Jurkat, Clone E6-1 (cell line): ENCODE results near the gene JAKMIP2.
A peak's percentile ranks its signal among the peaks of the same experiment; 100 is the strongest.
"Not testable (repeated sequence)": the region's sequence is repeated elsewhere in the genome, so short reads cannot be mapped to it uniquely, and the experiment has no call there.

Experiments used
- DNase-seq: peaks from one replicate; pipeline ENCODE4 v3.0.0-alpha.2; 2011; ENCODE audit warnings: low read depth, low spot score
- H3K4me3 ChIP-seq: 2 replicates; pipeline ENCODE4 v1.5.1; 2011; ENCODE audit warnings: mild to moderate bottlenecking, low read length, control low read depth, moderate library complexity

JAKMIP2 gene

DNA sequence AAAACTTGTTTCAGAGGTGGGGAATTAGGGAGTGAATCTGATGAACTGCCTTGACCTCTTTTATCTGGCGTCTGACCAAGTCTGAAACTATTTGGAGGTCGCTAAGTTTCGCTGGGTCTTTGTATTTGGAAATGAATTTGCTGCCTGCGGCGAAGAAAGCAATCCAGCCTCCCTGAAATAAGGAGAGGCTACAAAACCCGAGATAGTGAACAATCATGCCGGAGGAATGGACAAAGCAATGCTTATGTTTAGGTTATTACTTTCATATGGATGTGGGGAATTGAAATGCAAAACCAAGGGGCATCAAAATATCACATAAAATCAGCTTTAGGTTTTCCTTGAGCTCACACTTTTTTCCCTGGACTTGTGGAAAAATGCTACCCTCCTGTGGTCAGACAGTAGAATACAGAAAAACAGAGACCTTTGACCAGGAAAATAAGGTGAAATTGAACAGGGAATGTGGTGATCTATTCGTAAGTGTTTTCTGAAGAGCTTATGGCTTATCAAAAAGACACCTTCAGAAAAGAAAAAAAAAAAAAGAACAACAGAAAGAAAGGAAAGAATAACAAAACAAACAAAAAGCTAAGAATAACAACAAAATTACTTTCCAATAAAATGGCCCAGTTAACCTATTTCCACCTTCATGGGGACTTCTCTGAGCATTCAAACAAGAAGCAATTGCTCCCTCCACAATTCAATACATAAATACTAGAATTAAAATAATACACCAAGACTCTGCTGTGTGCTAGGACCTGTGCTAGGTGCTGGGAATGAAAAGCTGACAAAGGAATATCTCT, 204.1 kb downstream of the JAKMIP2 start:
- no peak overlapping the region for H3K4me3 ChIP-seq
- peak; percentile 22 for DNase-seq

DNA sequence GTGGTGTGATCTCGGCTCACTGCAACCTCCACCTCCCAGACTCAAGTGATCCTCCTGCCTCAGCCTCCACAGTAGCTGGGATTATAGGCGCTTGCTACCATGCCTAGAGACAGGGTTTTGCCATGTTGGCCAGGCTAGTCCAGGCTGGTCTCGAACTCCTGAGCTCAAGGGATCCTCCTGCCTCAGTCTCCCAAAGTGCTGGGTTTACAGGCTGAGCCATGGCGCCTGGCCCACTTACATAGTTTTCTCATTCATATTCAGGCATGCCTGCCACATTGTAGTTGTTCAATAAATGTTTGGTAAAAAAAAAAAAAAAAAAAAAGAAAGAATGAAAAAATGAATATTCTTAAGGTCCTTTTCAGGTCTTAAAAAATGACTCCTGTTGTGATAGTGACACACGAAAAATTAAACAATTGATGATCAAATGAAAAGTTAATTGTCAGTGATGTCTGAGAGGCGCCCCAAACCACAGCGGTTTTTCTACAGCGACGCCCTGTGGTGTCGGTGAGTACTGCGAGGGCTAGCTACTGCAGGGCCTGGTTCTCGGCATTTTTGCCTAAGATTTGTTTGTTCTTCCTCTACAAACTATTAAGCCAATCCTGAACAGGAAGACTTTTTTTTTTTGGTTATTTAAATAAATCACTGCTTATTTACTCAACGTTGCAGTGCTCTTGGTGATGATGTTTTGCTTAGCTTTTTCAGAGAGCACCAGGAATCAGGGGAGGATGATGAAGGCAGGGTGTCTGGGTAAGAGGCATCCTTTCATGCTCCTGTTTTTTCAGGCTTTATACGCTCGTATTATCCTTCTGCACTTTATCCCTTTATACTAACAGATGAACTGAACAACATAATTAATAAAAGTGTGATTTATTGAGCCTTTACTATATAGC, 205.6 kb downstream of the JAKMIP2 start:
- peak; percentile 25 for DNase-seq
- no peak overlapping the region for H3K4me3 ChIP-seq

DNA sequence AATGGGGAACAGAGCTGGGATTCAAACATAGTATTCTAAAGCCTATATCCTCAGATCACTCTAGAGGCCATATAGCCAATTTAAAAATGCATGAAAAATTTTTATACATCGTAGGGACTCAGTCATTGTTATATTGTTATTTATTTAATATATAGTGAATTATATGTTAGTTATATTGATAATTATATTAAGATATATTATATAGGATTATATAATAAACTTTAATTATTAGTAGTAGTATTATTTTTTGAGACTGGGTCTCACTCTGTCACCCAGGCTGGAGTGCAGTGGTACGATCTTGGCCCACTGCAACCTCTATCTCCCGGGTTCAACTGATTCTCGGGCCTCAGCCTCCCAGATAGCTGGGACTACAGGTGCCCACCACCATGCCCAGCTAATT, 206.9 kb downstream of the JAKMIP2 start:
- DNase-seq = no peak

DNA sequence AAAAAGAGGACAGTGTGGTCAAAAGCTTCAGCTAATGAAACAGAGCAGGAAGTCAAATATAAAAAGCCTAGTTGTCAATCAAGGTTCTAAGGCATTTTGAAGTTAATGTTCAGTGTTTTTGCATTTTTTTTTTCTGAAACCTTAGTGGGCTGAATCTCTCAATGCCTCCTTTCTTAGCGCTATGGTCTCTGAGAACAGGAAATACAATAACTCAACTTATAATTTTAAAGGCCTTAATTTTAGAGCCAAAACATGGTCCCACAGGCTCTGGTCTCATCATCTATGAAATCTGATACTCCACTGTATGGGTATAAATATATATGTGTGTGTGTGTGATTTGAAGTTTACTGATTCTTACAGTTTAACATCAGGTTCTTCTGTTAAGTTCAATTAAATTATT, 209.3 kb downstream of the JAKMIP2 start:
- DNase-seq = no peak
- no peak overlapping the region for H3K4me3 ChIP-seq

More for the DNA sequence above, 206.9 kb downstream of the JAKMIP2 start:
- H3K4me3 ChIP-seq = no peak overlapping the region

DNA sequence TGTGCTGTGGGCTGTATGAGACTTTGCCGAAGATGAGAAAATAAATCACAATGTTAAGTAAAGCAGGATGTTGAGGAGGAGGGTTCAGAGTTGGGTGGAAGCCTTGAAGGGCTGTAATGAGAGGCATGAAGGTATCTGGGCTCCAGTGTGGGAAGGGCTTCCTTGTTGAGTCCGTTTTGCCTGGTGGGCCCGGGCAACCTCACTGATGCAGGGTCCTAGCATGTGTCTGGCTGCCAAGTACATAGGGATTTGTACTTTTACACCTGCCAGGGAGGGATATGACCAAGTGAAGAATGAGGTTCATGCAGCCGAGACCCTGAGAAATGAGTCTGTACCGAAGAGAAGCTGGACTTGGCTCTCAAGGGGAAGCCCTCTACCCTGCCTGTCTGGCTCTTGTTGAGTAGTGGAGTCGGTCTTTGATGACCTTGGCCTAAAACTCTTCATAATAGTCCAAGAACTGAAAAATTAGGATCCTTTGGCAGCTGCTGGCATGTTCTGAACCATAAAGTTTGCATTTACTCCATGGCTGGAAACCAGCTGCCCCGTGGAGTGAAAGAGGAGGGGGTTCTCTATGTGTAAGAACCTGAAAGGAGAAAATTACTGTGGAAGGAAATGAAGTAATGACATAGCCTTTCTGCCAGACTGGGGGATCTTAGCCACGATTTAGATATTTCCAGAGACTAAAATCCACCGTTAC, 213.7 kb downstream of the JAKMIP2 start:
- H3K4me3 ChIP-seq = no peak overlapping the region
- no peak for DNase-seq

DNA sequence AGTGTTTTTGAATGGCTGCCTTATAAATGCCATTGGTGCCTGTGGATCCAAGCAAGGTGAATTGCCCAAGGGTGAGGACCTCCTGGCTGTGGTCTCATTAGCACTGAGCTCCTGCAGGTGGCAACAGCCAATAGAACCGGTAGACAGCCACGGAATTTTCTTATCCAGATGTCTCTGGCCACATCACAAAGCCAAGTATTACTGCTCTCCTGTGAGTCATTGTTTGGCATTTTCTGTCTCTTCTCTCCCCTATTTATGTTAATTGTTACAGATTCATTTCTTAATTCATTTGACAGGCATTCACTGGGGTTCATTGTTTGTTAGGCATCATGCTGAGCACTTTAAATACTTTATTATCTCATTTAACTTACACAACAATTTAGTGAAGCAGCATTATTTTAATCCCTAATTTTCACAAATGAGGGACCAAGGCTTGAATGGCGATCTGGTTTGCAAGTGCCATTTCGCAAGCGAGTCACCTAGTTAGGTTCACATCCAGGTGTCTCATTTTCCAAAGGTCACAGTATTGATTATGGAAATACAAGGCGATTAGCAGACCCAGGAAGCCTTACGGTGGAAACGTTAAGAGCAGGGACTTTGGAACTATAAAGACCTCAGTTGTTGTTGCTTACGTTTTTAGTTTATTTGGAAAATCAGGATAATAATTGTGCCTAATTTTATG, 214.5 kb downstream of the JAKMIP2 start:
- peak; percentile 38 for DNase-seq
- no peak overlapping the region for H3K4me3 ChIP-seq

DNA sequence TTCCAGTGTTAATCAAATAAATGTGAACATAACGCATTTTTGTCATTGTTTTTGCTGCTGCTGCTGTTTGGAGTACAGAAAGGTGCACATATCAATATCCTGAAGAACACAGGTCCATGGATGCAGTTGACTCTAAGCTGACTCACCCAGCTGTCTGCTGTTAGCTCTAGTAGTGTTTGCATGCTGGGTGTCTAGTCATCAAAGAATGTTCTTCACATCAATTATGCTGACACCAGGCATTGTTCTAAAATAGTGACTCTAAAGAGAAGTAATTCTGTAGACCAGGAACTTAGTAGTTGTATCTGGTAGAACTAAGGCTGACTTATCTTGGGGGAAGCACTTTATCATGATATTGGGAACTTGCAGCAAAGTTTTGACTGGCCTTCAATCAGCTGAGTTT, 217.0 kb downstream of the JAKMIP2 start:
- DNase-seq = no peak
- H3K4me3 ChIP-seq = no peak overlapping the region

DNA sequence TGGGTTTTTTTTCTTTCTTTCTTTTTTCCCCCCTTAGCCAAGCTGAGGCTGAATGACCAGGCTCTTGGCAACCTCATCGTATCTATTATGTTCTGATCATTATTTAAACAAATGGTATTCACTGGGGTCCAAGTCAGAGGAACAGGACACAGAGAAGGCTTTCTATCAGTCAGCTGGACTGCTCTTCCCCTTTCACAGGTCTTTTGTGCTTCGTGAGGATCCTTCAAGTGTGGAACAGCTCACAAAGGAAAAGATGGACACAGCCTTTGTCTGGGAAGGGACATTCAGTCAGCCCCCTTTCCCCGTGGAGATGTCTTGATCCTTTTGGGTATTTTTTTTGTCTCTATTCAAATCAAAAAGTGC, 218.4 kb downstream of the JAKMIP2 start:
- H3K4me3 ChIP-seq = no peak overlapping the region
- DNase-seq = no peak

DNA sequence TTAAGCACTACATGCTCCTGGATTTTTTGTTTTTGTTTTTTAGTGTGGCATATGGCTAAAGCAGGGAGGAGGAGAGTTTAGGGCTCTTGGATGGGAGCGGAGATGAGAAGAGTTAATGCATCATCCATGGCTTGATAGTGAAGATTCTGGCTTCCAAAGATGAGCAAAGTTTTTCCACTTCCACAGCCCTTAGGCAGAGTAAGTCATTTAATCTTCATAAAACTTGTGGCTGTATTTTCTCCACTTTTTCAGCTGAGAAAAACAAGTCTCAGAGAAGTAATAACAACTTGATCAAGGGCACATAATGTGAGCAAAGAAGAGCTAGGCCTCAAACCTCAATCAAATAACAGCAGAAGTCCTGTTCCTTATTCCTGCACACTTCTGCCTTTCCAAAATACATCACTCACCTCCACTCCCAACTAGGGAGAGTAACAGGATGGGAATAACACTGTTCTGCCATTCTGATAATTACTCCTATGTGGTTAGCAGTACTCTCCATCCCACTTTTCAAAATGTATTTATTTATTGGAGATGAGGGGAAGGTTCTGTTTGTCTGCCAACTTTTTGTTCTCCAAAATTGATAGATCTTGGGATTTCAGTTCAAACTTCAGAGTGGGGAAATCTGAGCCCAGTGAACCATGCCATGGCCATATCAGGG, 218.9 kb downstream of the JAKMIP2 start:
- no peak overlapping the region for H3K4me3 ChIP-seq
- no peak for DNase-seq

DNA sequence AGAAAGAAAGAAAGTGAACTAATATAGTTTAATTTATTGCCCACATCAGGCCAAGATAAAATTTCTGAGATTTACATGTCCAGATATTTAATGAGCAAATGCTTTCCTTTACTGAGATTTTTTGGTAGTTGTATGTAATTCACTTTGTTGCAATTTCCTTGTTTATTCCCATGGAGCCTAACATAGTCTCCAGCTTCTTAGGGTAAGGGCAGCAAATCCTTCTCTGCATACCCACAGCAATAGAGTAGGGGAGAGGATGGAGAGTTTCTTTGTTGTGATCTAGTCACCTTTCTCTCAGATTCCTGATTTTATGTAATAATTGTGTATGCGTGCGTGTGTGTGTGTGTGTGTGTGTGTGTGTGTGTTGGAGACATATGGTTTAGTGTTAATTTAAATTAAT, 221.1 kb downstream of the JAKMIP2 start:
- H3K4me3 ChIP-seq = no peak overlapping the region
- DNase-seq = no peak

DNA sequence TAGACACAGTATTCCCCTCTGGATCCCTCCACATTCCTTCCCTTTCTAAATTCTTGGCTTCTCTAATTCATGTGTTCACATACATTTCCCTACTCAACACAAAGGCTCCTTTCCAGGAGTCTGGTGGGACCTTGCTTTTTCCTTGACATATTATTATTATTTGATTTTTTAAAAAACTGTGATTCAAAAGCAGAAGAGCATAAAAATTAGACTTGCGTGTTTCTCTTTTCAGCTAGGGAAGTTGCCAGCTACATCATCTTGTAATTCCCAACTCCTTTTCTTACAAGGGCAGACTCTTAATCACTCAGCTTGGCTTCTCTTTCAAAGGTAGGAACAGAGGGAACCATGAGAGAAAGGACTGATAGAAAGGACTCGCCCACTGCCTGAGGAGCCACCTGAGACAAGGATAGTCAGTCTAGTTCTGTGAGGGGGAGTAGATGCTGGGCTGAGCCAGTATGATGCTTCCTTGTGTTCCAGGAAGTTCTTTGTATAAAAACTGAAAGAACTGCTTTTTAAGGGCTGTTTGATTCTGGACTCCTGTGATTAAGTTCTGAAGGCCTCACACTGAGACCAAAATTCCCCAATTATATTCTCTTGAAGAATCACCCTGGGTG, 221.7 kb downstream of the JAKMIP2 start:
- DNase-seq = no peak
- no peak overlapping the region for H3K4me3 ChIP-seq

DNA sequence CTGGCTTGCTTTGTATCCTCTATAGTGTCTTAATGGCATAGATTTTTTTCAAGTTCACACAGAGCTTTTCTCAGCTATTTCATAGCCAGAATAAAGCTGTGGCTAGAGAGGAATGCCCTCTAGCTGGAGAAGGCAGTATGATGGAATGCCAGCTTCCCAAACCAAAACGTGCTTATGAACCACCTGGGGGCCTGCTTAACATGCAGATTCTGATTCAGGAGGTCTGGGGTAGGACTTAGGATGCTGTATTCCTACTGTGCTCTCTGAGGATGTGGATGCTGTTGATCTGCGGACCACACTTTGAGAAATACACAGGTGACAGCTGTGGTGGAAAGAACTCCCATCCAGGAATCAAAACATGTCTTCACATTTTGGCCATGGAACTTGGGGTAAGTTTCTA, 222.8 kb downstream of the JAKMIP2 start:
- H3K4me3 ChIP-seq = no peak overlapping the region
- no peak for DNase-seq

DNA sequence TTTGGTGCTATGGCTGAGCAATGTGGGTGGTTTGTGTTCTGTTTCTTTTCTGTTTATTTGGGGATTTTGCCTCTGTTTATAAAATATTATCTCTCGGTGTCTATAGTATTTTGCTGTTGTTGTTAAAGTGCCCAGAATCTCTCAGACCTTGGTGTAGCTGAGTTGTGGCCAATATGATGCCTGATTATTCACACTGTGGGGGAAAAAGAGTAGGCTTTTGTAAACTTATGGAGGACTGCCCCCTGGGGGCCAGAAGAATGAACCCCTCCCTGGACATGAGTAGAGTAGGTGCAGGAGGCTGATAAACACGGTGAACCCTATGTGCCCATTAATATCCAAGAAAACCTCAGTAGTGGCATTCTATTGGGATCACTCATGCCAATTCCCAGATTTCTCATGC, 223.7 kb downstream of the JAKMIP2 start:
- no peak overlapping the region for H3K4me3 ChIP-seq
- DNase-seq = no peak

DNA sequence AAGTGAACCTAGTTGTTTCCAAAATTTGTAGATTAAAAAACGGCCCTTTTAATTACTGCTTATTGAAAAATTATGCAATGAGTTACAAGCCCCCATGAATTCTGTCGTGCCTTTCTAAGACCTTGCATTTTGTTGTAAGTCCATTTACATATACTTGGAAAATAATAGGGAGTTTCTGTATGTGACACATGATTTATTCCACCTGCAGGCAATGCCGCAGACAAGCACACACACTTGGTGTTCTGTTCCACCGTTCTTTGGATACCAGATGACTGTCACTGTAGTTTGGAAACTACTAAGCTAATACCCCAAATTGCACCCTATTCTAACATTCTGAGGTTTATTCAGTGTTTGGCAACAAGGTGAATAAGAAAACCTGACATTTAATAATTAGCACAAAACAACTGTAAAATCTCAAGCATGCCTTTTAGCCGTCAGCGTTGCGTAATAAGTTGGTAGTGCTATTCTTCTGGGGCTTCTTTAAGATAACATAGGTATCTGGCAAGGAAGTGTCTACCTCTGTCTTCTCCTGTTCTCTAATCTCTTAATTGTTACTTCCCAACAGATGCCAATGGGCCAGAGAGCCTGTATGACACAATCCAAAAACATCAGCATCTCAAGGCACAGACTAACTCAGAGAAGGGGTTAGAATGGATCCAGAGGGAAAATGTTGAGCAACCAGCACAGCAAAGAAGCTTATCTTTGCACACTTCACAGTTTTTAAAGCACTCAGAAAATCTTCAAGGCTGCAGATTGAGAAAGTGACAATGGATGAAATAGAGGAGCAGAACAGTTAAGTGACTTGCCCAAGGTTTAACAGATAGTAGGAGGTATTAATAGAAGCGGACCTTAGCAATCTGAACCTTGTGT, 224.4 kb downstream of the JAKMIP2 start:
- DNase-seq = no peak
- no peak overlapping the region for H3K4me3 ChIP-seq

DNA sequence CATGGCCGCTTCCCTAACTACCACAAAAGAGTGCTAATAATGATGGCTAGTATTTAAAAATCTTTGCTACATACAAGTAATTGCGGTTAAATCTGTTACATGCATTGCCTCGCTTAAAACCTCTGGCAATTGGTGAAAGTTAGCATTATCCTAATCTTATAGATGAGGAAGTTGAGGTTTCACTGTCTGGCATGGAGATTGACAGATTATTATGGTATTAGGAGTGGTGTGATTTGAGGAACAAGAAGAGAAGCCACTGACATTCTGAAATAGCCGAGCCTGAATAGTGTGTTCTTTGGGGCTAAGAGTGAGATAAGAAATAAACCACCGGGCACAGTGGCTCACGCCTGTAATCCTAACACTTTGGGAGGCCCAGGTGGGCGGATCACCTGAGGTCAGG, 227.4 kb downstream of the JAKMIP2 start:
- no peak overlapping the region for H3K4me3 ChIP-seq
- no peak for DNase-seq

DNA sequence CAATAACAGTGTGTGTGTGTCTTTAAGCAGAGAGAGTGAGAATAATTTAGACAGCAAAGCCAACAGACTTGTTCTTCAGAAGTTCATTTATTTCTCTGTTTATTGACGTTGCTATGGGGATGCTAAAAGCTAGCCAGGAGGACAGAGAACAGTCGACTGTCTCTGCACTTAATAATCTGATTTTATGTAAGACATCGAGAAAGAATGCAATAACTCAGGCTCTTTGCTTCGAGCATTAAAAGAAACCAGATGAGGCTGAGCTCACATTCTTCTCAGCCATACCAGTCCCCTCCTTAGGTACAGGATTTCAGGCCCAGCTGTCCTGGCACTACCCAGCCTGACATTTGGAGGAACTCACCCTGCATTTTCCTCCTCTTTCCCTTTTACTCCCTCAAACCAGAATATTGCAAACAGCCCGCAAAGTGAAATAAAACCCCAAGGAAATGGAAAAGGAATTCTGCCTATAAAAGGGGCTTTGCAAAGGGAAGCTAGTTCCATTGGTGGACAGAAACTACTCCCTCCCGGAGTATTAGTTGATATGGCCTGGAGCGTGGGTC, 228.2 kb downstream of the JAKMIP2 start:
- H3K4me3 ChIP-seq = no peak overlapping the region
- no peak for DNase-seq

DNA sequence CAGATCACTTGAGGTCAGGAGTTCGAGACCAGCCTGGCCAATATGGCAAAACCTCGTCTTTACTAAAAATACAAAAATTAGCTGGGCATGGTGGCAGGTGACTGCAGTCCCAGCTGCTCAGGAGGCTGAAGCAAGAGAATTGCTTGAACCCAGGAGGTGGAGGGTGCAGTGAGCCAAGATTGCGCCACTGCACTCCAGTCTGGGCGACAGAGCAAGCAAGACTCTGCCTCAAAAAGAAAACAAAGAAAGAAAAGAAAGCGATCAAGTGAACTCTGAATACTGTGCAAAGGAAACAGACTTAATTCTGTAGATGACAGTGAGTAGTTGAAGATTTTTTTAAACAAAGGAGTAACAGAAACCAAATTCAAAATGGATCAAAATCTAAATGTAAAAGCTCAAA, 228.7 kb downstream of the JAKMIP2 start:
- DNase-seq, H3K4me3 ChIP-seq: not testable (repeated sequence)
